ENCODE measurements around the gene ARMC10.
"Not testable (repeated sequence)": the region's sequence is repeated elsewhere in the genome, so short reads cannot be mapped to it uniquely, and the experiment has no call there.

Gene ARMC10

DNA sequence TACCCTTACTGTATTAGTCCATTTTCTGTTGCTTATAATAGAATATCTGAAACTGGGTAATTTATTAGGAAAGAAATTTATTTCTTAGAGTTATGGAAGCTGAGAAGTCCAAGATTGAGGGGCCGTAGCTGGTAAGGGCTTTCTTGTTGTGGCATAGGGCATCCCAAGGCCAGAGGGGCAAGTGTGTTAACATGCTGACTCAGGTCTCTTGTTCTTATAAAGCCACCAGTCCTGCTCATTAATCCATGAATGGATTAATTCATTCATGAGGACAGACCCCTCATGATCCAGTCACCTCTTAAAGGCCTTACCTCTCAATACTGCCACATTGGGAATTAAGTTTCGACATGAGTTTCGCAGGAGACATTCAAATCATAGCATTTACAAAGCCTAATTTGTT is 2.4 kb downstream of the ARMC10 start:
- Histone ChIP-seq H3K9ac (ENCODE audit: low read length in 2 of 2) (no peak overlapping the region), H3K4me1 (ENCODE audit: control insufficient read depth, insufficient read depth, low read length) (peaks cover 15% of the 10 kb centered on the region), H3K27ac (ENCODE audit: low read length) (no peak overlapping the region)

DNA sequence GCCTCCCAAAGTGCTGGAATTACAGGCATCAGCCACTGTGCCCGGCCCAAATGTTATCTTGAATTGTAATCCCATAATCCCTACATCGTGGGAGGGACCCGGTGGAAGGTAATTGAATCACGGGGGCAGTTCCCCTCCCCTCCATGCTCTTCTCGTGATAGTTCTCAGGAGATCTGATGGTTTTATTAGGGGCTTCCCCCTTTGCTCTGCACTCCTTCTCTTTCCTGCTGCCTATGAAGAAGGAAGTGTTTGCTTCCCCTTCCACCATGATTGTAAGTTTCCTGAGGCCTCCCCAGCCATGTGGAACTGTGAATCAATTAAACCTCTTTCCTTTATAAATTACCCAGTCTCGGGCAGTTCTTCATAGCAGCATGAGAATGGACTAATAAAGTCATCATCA is 3.3 kb downstream of the ARMC10 start:
- H3K27ac ChIP-seq (ENCODE audit: low read length); H3K36me3 ChIP-seq (ENCODE audit: control insufficient read depth in 2 of 2, insufficient read depth in 2 of 2, low read length in 2 of 2); H3K9ac ChIP-seq (ENCODE audit: low read length in 2 of 2); H3K4me3 ChIP-seq (ENCODE audit: low read length in 2 of 2); H3K9me3 ChIP-seq (ENCODE audit: control insufficient read depth in 2 of 2, low read length in 2 of 2); H3K27me3 ChIP-seq (ENCODE audit: control insufficient read depth in 1 of 2, insufficient read depth in 2 of 2, low read length in 2 of 2): not testable (repeated sequence)
- peaks cover 15% of the 10 kb centered on the region for H3K4me1 ChIP-seq (ENCODE audit: control insufficient read depth, insufficient read depth, low read length)

More for the DNA sequence above, 2.4 kb downstream of the ARMC10 start:
- Histone ChIP-seq H3K9me3 (ENCODE audit: control insufficient read depth in 2 of 2, low read length in 2 of 2) (no peaks in the 10 kb centered on the region), H3K36me3 (ENCODE audit: control insufficient read depth in 2 of 2, insufficient read depth in 2 of 2, low read length in 2 of 2) (no peaks in the 10 kb centered on the region), H3K27me3 (ENCODE audit: control insufficient read depth in 1 of 2, insufficient read depth in 2 of 2, low read length in 2 of 2) (no peaks in the 10 kb centered on the region), H3K4me3 (ENCODE audit: low read length in 2 of 2) (no peak overlapping the region)

DNA sequence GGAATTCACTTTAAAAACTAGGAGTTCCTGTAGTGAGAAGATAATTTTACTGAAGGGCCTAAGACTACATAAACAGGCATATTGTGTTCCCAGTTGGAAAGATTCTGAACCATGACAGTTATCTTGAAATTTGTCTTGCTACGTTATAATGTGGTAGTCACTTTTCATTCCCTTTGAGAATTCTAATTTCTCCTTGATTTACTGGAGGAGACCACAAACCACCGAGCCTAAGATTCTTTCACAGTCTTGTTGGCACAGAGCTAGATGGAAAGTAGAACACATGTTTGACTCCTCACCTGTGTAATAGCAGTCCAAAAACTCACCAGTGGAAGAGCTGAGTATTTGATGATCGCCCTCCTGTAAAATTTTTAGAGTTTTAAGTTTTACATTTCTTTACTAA is 4.9 kb downstream of the ARMC10 start:
- Histone ChIP-seq H3K36me3 (ENCODE audit: control insufficient read depth in 2 of 2, insufficient read depth in 2 of 2, low read length in 2 of 2) (peaks cover 4 to 5% of the 10 kb centered on the region in 2 donors), H3K4me3 (ENCODE audit: low read length in 2 of 2) (no peak overlapping the region), H3K9ac (ENCODE audit: low read length in 2 of 2) (no peak overlapping the region), H3K27ac (ENCODE audit: low read length) (no peak overlapping the region), H3K4me1 (ENCODE audit: control insufficient read depth, insufficient read depth, low read length) (peaks cover 8% of the 10 kb centered on the region), H3K27me3 (ENCODE audit: control insufficient read depth in 1 of 2, insufficient read depth in 2 of 2, low read length in 2 of 2) (no peaks in the 10 kb centered on the region), H3K9me3 (ENCODE audit: control insufficient read depth in 2 of 2, low read length in 2 of 2) (no peaks in the 10 kb centered on the region)

DNA sequence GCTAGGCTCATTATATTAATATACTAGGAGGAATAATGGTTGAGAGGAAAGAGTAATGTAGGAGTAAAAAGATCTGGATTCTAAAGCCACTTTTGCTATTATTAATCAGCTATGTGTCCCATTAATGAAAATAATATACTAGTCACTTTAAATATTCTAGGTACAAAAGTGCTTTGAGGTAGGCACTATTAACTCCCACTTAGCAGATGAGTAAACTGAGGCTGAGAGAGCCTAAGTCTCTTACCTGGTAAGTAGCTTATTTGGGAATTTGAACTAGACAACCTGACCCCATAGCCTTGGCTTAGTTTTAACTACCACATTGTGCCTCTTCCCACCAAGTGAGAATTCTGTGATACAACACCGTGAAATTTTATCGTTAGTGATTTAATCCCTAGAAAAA is 6.0 kb downstream of the ARMC10 start:
- no peaks in the 10 kb centered on the region for H3K9me3 ChIP-seq (ENCODE audit: control insufficient read depth in 2 of 2, low read length in 2 of 2)
- H3K27ac ChIP-seq (ENCODE audit: low read length) = no peak overlapping the region

DNA sequence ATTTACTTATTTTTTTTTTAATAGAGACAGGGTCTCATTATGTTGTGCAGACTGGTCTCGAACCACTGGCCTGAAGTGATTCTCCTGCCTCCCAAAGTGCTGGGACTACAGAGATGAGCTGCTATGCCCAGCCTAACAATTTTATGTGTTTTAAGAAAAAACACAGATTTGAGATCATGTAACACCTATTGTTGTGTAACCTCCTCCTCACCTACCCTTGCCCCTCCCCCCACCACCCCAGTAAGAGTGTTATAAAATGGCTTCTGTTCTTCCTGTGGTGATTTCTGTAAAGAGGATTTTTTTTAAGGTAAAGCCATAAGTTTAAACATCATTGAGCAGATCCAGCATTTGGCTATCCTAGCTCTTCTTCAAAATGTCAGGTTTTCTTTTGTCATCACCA is 7.6 kb downstream of the ARMC10 start:
- no peaks in the 10 kb centered on the region for H3K4me1 ChIP-seq (ENCODE audit: control insufficient read depth, insufficient read depth, low read length)
- H3K9ac ChIP-seq (ENCODE audit: low read length in 2 of 2) = no peak overlapping the region
- no peak overlapping the region for H3K4me3 ChIP-seq (ENCODE audit: low read length in 2 of 2)
- H3K9me3 ChIP-seq (ENCODE audit: control insufficient read depth in 2 of 2, low read length in 2 of 2) = no peaks in the 10 kb centered on the region
- H3K27me3 ChIP-seq (ENCODE audit: control insufficient read depth in 1 of 2, insufficient read depth in 2 of 2, low read length in 2 of 2) = no peaks in the 10 kb centered on the region
- H3K27ac ChIP-seq (ENCODE audit: low read length) = no peak overlapping the region
- peaks cover 10 to 11% of the 10 kb centered on the region in 2 donors for H3K36me3 ChIP-seq (ENCODE audit: control insufficient read depth in 2 of 2, insufficient read depth in 2 of 2, low read length in 2 of 2)

More for the DNA sequence above, 6.0 kb downstream of the ARMC10 start:
- Histone ChIP-seq H3K27me3 (ENCODE audit: control insufficient read depth in 1 of 2, insufficient read depth in 2 of 2, low read length in 2 of 2) (no peaks in the 10 kb centered on the region), H3K36me3 (ENCODE audit: control insufficient read depth in 2 of 2, insufficient read depth in 2 of 2, low read length in 2 of 2) (peaks cover 4 to 6% of the 10 kb centered on the region in 2 donors), H3K4me3 (ENCODE audit: low read length in 2 of 2) (no peak overlapping the region), H3K9ac (ENCODE audit: low read length in 2 of 2) (no peak overlapping the region), H3K4me1 (ENCODE audit: control insufficient read depth, insufficient read depth, low read length) (peaks cover 5% of the 10 kb centered on the region)

DNA sequence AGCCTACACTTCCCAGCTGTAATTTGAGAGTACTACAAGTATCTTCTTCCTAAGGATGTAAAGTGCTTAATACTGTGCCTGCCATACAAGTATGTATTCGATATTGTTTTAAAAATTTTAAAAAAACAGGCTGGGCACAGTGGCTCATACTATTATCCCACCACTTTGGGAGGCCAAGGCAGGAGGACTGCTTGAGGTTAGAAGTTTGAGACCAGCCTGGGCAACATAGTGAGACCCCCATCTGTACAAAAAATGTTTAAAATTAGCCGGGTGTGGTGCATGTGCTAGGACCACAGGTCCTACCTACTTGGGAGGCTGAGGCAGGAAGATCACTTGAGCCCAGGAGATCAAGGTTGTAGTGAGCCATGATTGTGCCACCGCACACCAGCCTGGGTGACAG is 8.3 kb downstream of the ARMC10 start:
- Histone ChIP-seq H3K27me3 (ENCODE audit: control insufficient read depth in 1 of 2, insufficient read depth in 2 of 2, low read length in 2 of 2) (no peaks in the 10 kb centered on the region), H3K9ac (ENCODE audit: low read length in 2 of 2) (no peak overlapping the region), H3K27ac (ENCODE audit: low read length) (no peak overlapping the region), H3K4me3 (ENCODE audit: low read length in 2 of 2) (no peak overlapping the region), H3K4me1 (ENCODE audit: control insufficient read depth, insufficient read depth, low read length) (no peaks in the 10 kb centered on the region), H3K9me3 (ENCODE audit: control insufficient read depth in 2 of 2, low read length in 2 of 2) (no peaks in the 10 kb centered on the region), H3K36me3 (ENCODE audit: control insufficient read depth in 2 of 2, insufficient read depth in 2 of 2, low read length in 2 of 2) (peaks cover 10 to 11% of the 10 kb centered on the region in 2 donors)

DNA sequence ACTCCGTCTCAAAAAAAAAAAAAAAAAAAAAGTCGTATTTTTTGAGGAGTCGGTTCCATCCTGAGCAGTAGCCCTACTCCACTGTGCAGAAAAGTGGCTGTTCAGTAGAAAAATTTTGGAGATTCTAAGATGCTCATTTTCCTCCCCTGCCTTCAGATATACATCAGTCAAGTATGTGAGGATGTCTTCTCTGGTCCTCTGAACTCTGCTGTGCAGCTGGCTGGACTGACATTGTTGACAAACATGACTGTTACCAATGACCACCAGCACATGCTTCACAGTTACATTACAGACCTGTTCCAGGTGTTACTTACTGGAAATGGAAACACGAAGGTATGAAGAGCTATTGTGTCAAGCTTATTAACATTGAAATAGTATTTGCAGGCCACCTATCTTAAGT is 17.4 kb downstream of the ARMC10 start:
- H3K4me3 ChIP-seq (ENCODE audit: low read length in 2 of 2); H3K9ac ChIP-seq (ENCODE audit: low read length in 2 of 2); H3K27me3 ChIP-seq (ENCODE audit: control insufficient read depth in 1 of 2, insufficient read depth in 2 of 2, low read length in 2 of 2); H3K4me1 ChIP-seq (ENCODE audit: control insufficient read depth, insufficient read depth, low read length); H3K9me3 ChIP-seq (ENCODE audit: control insufficient read depth in 2 of 2, low read length in 2 of 2); H3K27ac ChIP-seq (ENCODE audit: low read length): not testable (repeated sequence)
- peaks cover 18 to 20% of the 10 kb centered on the region in 2 donors for H3K36me3 ChIP-seq (ENCODE audit: control insufficient read depth in 2 of 2, insufficient read depth in 2 of 2, low read length in 2 of 2)

DNA sequence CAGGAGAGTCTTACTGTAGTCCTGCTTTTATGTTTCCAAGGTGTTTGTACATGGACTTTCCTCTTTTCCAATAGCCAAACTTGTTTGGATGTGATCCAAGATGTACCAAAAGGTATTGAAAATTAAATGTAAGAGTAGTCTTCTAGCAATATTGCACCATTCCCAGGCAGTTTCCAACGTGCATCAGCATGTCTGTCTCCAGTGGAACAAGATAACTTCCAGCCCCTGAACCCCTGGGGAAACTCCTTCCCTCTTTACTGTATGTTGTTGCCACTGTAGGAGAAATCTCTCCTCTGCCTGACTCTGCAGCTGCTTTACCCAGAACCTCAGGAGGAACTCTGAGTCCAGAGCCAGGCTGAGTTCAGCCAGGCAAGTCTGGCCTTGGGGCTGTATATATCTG is 18.5 kb downstream of the ARMC10 start:
- Histone ChIP-seq H3K9me3 (ENCODE audit: control insufficient read depth in 2 of 2, low read length in 2 of 2) (no peaks in the 10 kb centered on the region), H3K27me3 (ENCODE audit: control insufficient read depth in 1 of 2, insufficient read depth in 2 of 2, low read length in 2 of 2) (no peaks in the 10 kb centered on the region), H3K36me3 (ENCODE audit: control insufficient read depth in 2 of 2, insufficient read depth in 2 of 2, low read length in 2 of 2) (peaks cover 22 to 23% of the 10 kb centered on the region in 2 donors), H3K4me1 (ENCODE audit: control insufficient read depth, insufficient read depth, low read length) (no peaks in the 10 kb centered on the region), H3K9ac (ENCODE audit: low read length in 2 of 2) (no peak overlapping the region), H3K4me3 (ENCODE audit: low read length in 2 of 2) (no peak overlapping the region), H3K27ac (ENCODE audit: low read length) (no peak overlapping the region)

DNA sequence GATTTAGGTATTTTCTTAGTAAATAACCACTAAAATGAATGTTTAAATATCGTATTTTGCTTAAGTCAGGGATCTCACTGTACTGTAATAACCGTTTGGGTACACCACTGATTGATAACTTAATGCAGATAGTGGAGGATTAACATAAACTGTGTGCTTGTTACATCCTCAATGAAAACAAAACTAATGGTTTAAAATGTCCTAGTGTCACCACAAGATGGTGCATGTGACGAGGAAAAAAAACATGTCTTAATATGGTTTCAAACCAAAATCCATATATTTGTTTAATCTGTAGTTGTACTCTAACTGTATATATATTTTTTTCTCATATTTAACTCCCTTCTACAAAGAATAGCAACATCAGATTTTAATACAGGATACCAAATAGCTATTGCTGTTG is 19.2 kb downstream of the ARMC10 start:
- Histone ChIP-seq H3K27me3 (ENCODE audit: control insufficient read depth in 1 of 2, insufficient read depth in 2 of 2, low read length in 2 of 2) (no peaks in the 10 kb centered on the region), H3K9ac (ENCODE audit: low read length in 2 of 2) (no peak overlapping the region), H3K27ac (ENCODE audit: low read length) (no peak overlapping the region), H3K9me3 (ENCODE audit: control insufficient read depth in 2 of 2, low read length in 2 of 2) (no peaks in the 10 kb centered on the region), H3K4me1 (ENCODE audit: control insufficient read depth, insufficient read depth, low read length) (no peaks in the 10 kb centered on the region), H3K4me3 (ENCODE audit: low read length in 2 of 2) (no peak overlapping the region), H3K36me3 (ENCODE audit: control insufficient read depth in 2 of 2, insufficient read depth in 2 of 2, low read length in 2 of 2) (peaks cover 19 to 20% of the 10 kb centered on the region in 2 donors)

DNA sequence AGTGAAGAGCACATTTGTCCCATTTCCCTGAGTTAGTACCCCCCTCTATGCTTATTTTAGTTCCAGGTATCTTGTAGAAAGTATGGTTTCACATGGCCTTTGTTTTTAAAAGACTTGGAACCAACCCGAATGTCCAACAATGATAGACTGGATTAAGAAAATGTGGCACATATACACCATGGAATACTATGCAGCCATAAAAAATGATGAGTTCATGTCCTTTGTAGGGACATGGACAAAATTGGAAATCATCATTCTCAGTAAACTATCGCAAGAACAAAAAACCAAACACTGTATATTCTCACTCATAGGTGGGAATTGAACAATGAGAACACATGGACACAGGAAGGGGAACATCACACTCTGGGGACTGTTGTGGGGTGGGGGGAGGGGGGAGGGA is 20.6 kb downstream of the ARMC10 start:
- not testable (repeated sequence) for H3K27me3 ChIP-seq (ENCODE audit: control insufficient read depth in 1 of 2, insufficient read depth in 2 of 2, low read length in 2 of 2); H3K9me3 ChIP-seq (ENCODE audit: control insufficient read depth in 2 of 2, low read length in 2 of 2); H3K4me1 ChIP-seq (ENCODE audit: control insufficient read depth, insufficient read depth, low read length); H3K27ac ChIP-seq (ENCODE audit: low read length); H3K4me3 ChIP-seq (ENCODE audit: low read length in 2 of 2); H3K9ac ChIP-seq (ENCODE audit: low read length in 2 of 2)
- H3K36me3 ChIP-seq (ENCODE audit: control insufficient read depth in 2 of 2, insufficient read depth in 2 of 2, low read length in 2 of 2) = peaks cover 18 to 20% of the 10 kb centered on the region in 2 donors

DNA sequence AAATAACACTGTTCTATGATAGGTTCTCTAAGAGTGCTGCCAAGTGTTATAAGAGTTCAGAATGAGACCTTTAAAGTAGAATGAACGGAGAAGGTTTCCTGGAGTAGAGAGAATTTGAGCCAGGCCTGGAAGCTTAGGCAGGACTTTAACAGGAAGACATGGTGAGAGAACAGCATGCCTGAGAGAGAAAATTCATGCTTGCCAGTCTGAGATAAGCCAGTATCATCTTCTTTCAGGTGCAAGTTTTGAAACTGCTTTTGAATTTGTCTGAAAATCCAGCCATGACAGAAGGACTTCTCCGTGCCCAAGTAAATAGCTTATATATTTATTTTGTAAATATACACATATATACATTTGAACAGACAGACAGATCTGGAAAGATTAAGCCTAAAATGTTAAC is 22.1 kb downstream of the ARMC10 start:
- H3K27ac ChIP-seq (ENCODE audit: low read length) = no peak overlapping the region
- no peaks in the 10 kb centered on the region for H3K9me3 ChIP-seq (ENCODE audit: control insufficient read depth in 2 of 2, low read length in 2 of 2)
- no peaks in the 10 kb centered on the region for H3K4me1 ChIP-seq (ENCODE audit: control insufficient read depth, insufficient read depth, low read length)
- no peak overlapping the region for H3K9ac ChIP-seq (ENCODE audit: low read length in 2 of 2)
- H3K36me3 ChIP-seq (ENCODE audit: control insufficient read depth in 2 of 2, insufficient read depth in 2 of 2, low read length in 2 of 2) = peaks cover 18 to 20% of the 10 kb centered on the region in 2 donors
- H3K27me3 ChIP-seq (ENCODE audit: control insufficient read depth in 1 of 2, insufficient read depth in 2 of 2, low read length in 2 of 2) = no peaks in the 10 kb centered on the region
- H3K4me3 ChIP-seq (ENCODE audit: low read length in 2 of 2) = no peak overlapping the region

Measured in stomach smooth muscle (tissue), 2 donors.